ENCODE data around the gene DNAH5. TPM values are rescaled to one million over a fixed set of nuclear protein-coding genes. Genes with fewer than 3 reads are reported as not detected.

Gene DNAH5
- polyA plus RNA-seq, 3 donors: not detected

GRCh38 chr5:13926731-13927130 is 17.8 kb downstream of the DNAH5 start:
- no peak overlapping the region for H3K27ac Mint-ChIP-seq
- no peak for TF ChIP-seq CTCF (IDR thresholded peaks at IDR 0.05)

GRCh38 chr5:13921578-13921977 is 22.9 kb downstream of the DNAH5 start:
- no peak for TF ChIP-seq CTCF (IDR thresholded peaks at IDR 0.05)
- Histone ChIP-seq H3K27me3 (ENCODE audit: control insufficient read depth in 2 of 2, insufficient read depth in 2 of 2, low read length in 2 of 2) (no peaks in the 10 kb centered on the region), H3K27ac (ENCODE audit: low read depth in 1 of 2, low read length in 2 of 2) (no peak overlapping the region), H3K9me3 (replicated peaks in 1 of 2; ENCODE audit: control insufficient read depth in 1 of 2, insufficient read depth in 1 of 2, low read length in 2 of 2) (peaks cover 0 to 12% of the 10 kb centered on the region in 2 donors), H3K79me2 (ENCODE audit: insufficient read depth, low read length) (no peaks in the 10 kb centered on the region), H2AFZ (ENCODE audit: insufficient read depth, low read depth, low read length, poor library complexity, severe bottlenecking) (no peak overlapping the region), H3K4me2 (replicated peaks; ENCODE audit: extremely low read depth, low read length, poor library complexity, severe bottlenecking) (no peak overlapping the region), H3K36me3 (replicated peaks in 1 of 2; ENCODE audit: control insufficient read depth in 1 of 2, insufficient read depth in 2 of 2, low read length in 2 of 2) (no peaks in the 10 kb centered on the region), H3K4me3 (replicated peaks in 1 of 3; ENCODE audit: low read depth in 2 of 3, low read length in 3 of 3) (no peak overlapping the region), H4K20me1 (ENCODE audit: insufficient read depth, low read length) (no peaks in the 10 kb centered on the region), H3K9ac (ENCODE audit: insufficient read depth, low read length, poor library complexity, severe bottlenecking) (no peak overlapping the region), H3K4me1 (ENCODE audit: control insufficient read depth in 1 of 2, insufficient read depth in 2 of 2, low read length in 2 of 2) (no peaks in the 10 kb centered on the region)
- no peak for DNase-seq
- Mint-ChIP-seq H3K36me3 (no peaks in the 10 kb centered on the region), H3K27ac (no peak overlapping the region), H3K4me3 (no peak overlapping the region), H3K9me3 (peaks cover 0 to 13% (median 4%) of the 10 kb centered on the region in 7 donors), H3K27me3 (ENCODE audit: low read depth in 3 of 3) (peaks cover 0 to 1% (median 0%) of the 10 kb centered on the region in 3 donors), H3K4me1 (no peaks in the 10 kb centered on the region)
- WGBS (ENCODE audit: insufficient coverage): 100% methylated on average over 1 of the region's 2 CpGs
- intact Hi-C loops (cut with micrococcal nuclease): no loop called here

More at GRCh38 chr5:13926731-13927130, 17.8 kb downstream of the DNAH5 start:
- Histone ChIP-seq H2AFZ (ENCODE audit: insufficient read depth, low read depth, low read length, poor library complexity, severe bottlenecking) (no peak overlapping the region), H3K27ac (ENCODE audit: low read depth in 1 of 2, low read length in 2 of 2) (no peak overlapping the region), H3K79me2 (ENCODE audit: insufficient read depth, low read length) (no peaks in the 10 kb centered on the region), H3K9me3 (replicated peaks in 1 of 2; ENCODE audit: control insufficient read depth in 1 of 2, insufficient read depth in 1 of 2, low read length in 2 of 2) (peaks cover 0 to 12% of the 10 kb centered on the region in 2 donors), H3K4me3 (replicated peaks in 1 of 3; ENCODE audit: low read depth in 2 of 3, low read length in 3 of 3) (no peak overlapping the region), H3K27me3 (ENCODE audit: control insufficient read depth in 2 of 2, insufficient read depth in 2 of 2, low read length in 2 of 2) (no peaks in the 10 kb centered on the region), H3K4me1 (ENCODE audit: control insufficient read depth in 1 of 2, insufficient read depth in 2 of 2, low read length in 2 of 2) (no peaks in the 10 kb centered on the region), H3K4me2 (replicated peaks; ENCODE audit: extremely low read depth, low read length, poor library complexity, severe bottlenecking) (no peak overlapping the region), H3K9ac (ENCODE audit: insufficient read depth, low read length, poor library complexity, severe bottlenecking) (no peak overlapping the region), H4K20me1 (ENCODE audit: insufficient read depth, low read length) (no peaks in the 10 kb centered on the region), H3K36me3 (replicated peaks in 1 of 2; ENCODE audit: control insufficient read depth in 1 of 2, insufficient read depth in 2 of 2, low read length in 2 of 2) (no peaks in the 10 kb centered on the region)
- intact Hi-C loops (cut with micrococcal nuclease): no loop called here
- WGBS (ENCODE audit: insufficient coverage): 100% methylated on average over 3 of the region's 4 CpGs
- H3K4me1 Mint-ChIP-seq: no peaks in the 10 kb centered on the region
- no peak overlapping the region for H3K4me3 Mint-ChIP-seq
- DNase-seq: no peak
- peaks cover 0 to 13% (median 4%) of the 10 kb centered on the region in 7 donors for H3K9me3 Mint-ChIP-seq
- no peaks in the 10 kb centered on the region for H3K36me3 Mint-ChIP-seq
- no peaks in the 10 kb centered on the region for H3K27me3 Mint-ChIP-seq (ENCODE audit: low read depth in 3 of 3)
